ENCODE data around the gene LAMB3.

The LAMB3 gene

DNA sequence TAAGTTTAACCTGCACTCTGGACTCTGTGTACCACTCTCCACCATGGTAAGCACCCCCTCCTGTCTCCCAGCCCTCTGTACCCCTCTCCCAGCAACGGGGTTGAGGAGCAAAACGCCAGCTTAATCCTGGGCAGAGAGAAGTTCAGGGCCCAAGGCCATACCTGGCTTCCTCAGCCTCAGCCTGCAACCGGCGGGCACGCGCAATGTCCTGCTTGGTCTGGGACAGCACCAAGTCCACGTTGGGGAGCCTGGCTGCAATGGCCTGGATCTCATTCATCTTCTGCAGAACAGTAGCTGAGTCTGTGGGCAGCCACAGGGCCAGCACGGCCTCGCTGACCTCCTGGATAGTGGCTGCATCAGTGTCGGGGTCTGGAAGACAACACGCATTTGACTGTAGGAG, 33.9 kb downstream of the LAMB3 start:
- peaks cover 3% of the 10 kb centered on the region for H3K4me1 ChIP-seq (ENCODE audit: control insufficient read depth, insufficient read depth, low read length)
- WGBS, 2 experiments: 94 to 96% methylated on average over 11 of the region's 11 CpGs
- no peaks in the 10 kb centered on the region for H3K36me3 ChIP-seq (ENCODE audit: control insufficient read depth, insufficient read depth, low read length)
- no peaks in the 10 kb centered on the region for H3K9me3 ChIP-seq (ENCODE audit: control insufficient read depth, low read length)
- no peak overlapping the region for H3K4me3 ChIP-seq (ENCODE audit: insufficient read depth, low read depth, low read length)
- H3K27ac ChIP-seq (ENCODE audit: insufficient read depth, low read depth, low read length, poor library complexity, severe bottlenecking): no peak overlapping the region
- H3K27me3 ChIP-seq (ENCODE audit: control insufficient read depth, insufficient read depth, low read length, poor library complexity, severe bottlenecking): no peaks in the 10 kb centered on the region

DNA sequence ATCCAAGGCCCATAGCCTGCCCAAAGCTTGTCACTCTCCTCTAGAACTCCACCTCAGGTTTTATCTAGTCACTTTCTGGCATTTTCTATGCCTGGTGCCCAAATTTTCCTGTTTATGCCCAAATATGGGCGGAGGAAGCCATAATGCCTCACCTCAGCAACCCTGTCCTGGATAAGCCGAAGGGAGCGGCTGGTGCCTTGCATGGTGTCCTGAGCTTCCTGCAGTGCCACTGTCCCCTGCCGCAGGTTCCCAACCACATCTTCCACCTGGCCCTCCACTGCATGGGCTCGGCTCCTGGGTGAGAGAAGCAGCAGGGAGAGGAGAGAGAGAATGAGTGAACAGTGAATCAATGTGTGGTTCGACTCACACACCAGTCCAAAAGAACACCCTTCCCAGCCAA, 34.5 kb downstream of the LAMB3 start:
- Histone ChIP-seq H3K27ac (ENCODE audit: insufficient read depth, low read depth, low read length, poor library complexity, severe bottlenecking) (no peak overlapping the region), H3K27me3 (ENCODE audit: control insufficient read depth, insufficient read depth, low read length, poor library complexity, severe bottlenecking) (no peaks in the 10 kb centered on the region), H3K4me3 (ENCODE audit: insufficient read depth, low read depth, low read length) (no peak overlapping the region), H3K9me3 (ENCODE audit: control insufficient read depth, low read length) (no peaks in the 10 kb centered on the region), H3K36me3 (ENCODE audit: control insufficient read depth, insufficient read depth, low read length) (no peaks in the 10 kb centered on the region), H3K4me1 (ENCODE audit: control insufficient read depth, insufficient read depth, low read length) (no peaks in the 10 kb centered on the region)
- WGBS, 2 experiments: 87 to 91% methylated on average over 6 of the region's 6 CpGs

DNA sequence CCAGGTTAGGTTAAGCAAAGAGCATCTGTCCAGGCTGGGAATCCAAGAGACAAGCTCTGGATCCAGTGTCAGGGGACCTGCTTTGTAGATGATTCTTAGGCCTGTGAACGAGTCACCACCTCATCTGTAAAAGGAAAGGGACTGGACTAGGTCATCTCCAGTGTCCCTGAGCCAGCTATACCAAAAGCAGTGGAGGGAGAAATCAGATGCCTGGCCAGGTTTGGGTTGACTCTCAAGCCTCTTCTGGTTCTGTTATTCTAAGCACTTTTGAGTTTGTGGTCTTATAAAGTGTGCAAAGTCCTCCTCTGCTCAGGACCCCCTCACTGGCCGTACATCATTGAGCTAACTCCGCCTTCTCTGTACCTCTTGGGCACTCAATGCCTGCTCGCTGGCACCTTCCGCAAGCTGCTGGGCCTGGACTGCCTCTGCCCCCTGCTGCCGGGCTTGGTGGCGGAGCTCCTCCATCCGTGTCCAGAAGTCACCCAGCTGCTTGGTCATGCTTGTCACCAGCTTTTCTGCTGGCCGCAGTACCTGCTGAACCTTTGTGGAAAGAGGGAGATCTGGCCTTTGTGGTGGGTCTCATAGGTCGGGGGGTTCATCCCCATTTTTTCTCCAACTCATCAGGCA, 35.1 kb downstream of the LAMB3 start:
- Histone ChIP-seq H3K9me3 (ENCODE audit: control insufficient read depth, low read length) (no peaks in the 10 kb centered on the region), H3K27ac (ENCODE audit: insufficient read depth, low read depth, low read length, poor library complexity, severe bottlenecking) (no peak overlapping the region), H3K27me3 (ENCODE audit: control insufficient read depth, insufficient read depth, low read length, poor library complexity, severe bottlenecking) (no peaks in the 10 kb centered on the region), H3K4me1 (ENCODE audit: control insufficient read depth, insufficient read depth, low read length) (no peaks in the 10 kb centered on the region), H3K36me3 (ENCODE audit: control insufficient read depth, insufficient read depth, low read length) (no peaks in the 10 kb centered on the region), H3K4me3 (ENCODE audit: insufficient read depth, low read depth, low read length) (no peak overlapping the region)
- 94% methylated on average over 10 of the region's 10 CpGs for WGBS, 2 experiments

DNA sequence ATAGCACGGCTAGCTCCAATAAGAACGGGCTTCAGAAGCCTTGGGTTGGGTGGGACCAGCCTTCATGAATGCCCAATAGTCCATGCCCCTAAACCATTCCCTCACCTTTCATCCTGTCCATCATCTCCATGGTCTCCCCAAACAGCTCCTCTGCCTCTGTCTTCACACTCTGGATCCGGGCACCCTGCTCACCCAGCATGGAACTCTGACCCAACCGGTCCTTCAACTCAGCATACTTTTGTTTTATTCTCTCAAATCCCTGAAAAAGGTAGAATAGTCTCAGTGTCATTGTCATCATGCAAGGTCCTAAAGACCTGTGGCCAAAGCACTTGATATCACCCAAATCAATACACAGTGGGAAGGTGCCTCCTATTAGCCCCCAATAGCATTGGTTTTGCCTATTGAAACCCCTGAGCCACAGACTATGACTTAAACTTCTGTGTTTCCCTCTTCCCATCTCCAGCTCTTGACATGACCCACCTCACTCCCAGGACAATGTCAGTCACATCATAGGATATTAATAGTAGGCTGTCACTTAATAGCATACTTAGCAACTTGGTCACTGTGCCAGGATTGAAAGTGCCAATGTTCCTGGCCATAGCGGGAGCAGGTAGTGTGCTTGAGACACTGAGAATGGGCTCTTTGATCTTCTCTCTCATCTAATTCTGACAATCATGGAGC, 35.7 kb downstream of the LAMB3 start:
- Histone ChIP-seq H3K27me3 (ENCODE audit: control insufficient read depth, insufficient read depth, low read length, poor library complexity, severe bottlenecking) (no peaks in the 10 kb centered on the region), H3K4me1 (ENCODE audit: control insufficient read depth, insufficient read depth, low read length) (no peaks in the 10 kb centered on the region), H3K27ac (ENCODE audit: insufficient read depth, low read depth, low read length, poor library complexity, severe bottlenecking) (no peak overlapping the region), H3K9me3 (ENCODE audit: control insufficient read depth, low read length) (no peaks in the 10 kb centered on the region), H3K36me3 (ENCODE audit: control insufficient read depth, insufficient read depth, low read length) (no peaks in the 10 kb centered on the region), H3K4me3 (ENCODE audit: insufficient read depth, low read depth, low read length) (no peak overlapping the region)
- 94 to 95% methylated on average over 5 of the region's 5 CpGs for WGBS, 2 experiments

DNA sequence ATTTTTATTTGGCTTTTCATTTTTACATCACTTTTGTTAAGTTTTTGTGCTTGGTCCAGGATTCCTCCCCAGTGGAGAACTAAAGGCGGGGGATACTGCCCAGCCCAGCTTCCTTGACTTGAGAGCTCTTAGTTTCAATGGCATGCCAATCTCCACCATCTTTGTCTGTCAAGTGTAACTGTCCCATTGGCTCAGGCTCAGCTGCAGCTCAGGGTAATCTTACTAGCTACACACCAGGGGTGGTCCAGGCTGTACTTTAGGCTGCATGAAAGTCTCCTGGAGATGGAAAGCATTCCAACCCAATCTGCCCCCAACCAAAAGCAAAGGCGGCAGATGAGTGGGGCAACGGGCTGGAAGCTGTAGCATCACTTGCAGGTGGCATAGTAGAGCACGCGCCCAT, 37.3 kb downstream of the LAMB3 start:
- no peak overlapping the region for H3K27ac ChIP-seq (ENCODE audit: insufficient read depth, low read depth, low read length, poor library complexity, severe bottlenecking)
- WGBS, 2 experiments: 93 to 97% methylated on average over 5 of the region's 5 CpGs
- H3K27me3 ChIP-seq (ENCODE audit: control insufficient read depth, insufficient read depth, low read length, poor library complexity, severe bottlenecking): no peaks in the 10 kb centered on the region
- H3K9me3 ChIP-seq (ENCODE audit: control insufficient read depth, low read length): no peaks in the 10 kb centered on the region
- no peaks in the 10 kb centered on the region for H3K36me3 ChIP-seq (ENCODE audit: control insufficient read depth, insufficient read depth, low read length)
- no peak overlapping the region for H3K4me3 ChIP-seq (ENCODE audit: insufficient read depth, low read depth, low read length)
- no peaks in the 10 kb centered on the region for H3K4me1 ChIP-seq (ENCODE audit: control insufficient read depth, insufficient read depth, low read length)

DNA sequence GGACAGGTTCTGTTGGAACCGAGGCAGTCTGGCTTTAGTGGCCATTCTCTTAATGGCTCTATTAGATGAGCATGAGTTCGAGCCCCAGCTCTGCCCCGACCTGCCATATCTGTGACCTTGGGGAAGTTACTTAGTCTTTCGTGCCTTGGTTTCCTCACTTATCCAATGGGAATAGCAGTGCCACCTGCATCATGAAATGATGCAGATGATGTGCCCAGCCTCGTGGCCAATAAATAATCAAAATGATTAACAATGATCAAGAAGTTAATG, 38.1 kb downstream of the LAMB3 start:
- Histone ChIP-seq H3K27me3 (ENCODE audit: control insufficient read depth, insufficient read depth, low read length, poor library complexity, severe bottlenecking) (no peaks in the 10 kb centered on the region), H3K4me3 (ENCODE audit: insufficient read depth, low read depth, low read length) (no peak overlapping the region), H3K9me3 (ENCODE audit: control insufficient read depth, low read length) (no peaks in the 10 kb centered on the region), H3K36me3 (ENCODE audit: control insufficient read depth, insufficient read depth, low read length) (no peaks in the 10 kb centered on the region), H3K27ac (ENCODE audit: insufficient read depth, low read depth, low read length, poor library complexity, severe bottlenecking) (no peak overlapping the region), H3K4me1 (ENCODE audit: control insufficient read depth, insufficient read depth, low read length) (no peaks in the 10 kb centered on the region)
- WGBS, 2 experiments: 87 to 95% methylated on average over 4 to 5 of the region's 5 CpGs

DNA sequence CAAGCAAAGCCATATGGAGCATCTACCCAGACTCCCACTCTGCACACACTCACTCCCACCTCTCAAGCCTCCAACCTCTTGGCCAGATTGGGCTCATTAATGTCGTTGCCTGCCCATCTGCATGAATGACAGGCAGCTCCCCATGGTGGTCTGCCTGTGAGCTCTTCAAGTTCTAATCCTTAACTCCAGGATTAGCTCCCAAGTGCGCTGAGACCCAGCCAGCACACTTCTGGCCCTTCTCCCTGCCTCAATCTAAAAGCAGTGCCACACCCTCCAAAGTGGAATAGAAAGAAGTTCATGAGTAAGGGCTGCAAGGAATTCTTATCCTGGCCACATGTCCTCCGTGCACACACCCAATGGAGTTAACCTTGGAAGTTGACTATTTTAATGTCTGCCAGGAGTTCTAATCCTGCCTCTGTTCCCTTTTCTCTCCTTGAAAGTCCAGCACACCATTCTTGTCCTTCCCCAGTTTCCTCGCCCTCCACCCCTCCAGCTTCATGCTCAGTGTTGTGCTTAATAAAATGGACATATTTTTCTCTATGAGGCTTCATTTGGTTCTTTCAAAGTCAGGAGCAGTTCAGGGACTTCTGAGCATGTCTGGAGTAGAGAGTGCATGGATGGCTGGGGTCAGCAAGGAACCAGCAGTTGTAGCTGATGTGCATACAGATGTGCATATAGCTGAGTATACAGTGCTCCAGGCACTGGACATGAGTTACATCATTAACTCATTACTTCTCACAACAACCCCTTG, 38.6 kb downstream of the LAMB3 start:
- WGBS, 2 experiments: 90 to 93% methylated on average over 4 of the region's 4 CpGs
- Histone ChIP-seq H3K36me3 (ENCODE audit: control insufficient read depth, insufficient read depth, low read length) (no peaks in the 10 kb centered on the region), H3K9me3 (ENCODE audit: control insufficient read depth, low read length) (no peaks in the 10 kb centered on the region), H3K4me3 (ENCODE audit: insufficient read depth, low read depth, low read length) (no peak overlapping the region), H3K4me1 (ENCODE audit: control insufficient read depth, insufficient read depth, low read length) (no peaks in the 10 kb centered on the region), H3K27me3 (ENCODE audit: control insufficient read depth, insufficient read depth, low read length, poor library complexity, severe bottlenecking) (no peaks in the 10 kb centered on the region), H3K27ac (ENCODE audit: insufficient read depth, low read depth, low read length, poor library complexity, severe bottlenecking) (no peak overlapping the region)

DNA sequence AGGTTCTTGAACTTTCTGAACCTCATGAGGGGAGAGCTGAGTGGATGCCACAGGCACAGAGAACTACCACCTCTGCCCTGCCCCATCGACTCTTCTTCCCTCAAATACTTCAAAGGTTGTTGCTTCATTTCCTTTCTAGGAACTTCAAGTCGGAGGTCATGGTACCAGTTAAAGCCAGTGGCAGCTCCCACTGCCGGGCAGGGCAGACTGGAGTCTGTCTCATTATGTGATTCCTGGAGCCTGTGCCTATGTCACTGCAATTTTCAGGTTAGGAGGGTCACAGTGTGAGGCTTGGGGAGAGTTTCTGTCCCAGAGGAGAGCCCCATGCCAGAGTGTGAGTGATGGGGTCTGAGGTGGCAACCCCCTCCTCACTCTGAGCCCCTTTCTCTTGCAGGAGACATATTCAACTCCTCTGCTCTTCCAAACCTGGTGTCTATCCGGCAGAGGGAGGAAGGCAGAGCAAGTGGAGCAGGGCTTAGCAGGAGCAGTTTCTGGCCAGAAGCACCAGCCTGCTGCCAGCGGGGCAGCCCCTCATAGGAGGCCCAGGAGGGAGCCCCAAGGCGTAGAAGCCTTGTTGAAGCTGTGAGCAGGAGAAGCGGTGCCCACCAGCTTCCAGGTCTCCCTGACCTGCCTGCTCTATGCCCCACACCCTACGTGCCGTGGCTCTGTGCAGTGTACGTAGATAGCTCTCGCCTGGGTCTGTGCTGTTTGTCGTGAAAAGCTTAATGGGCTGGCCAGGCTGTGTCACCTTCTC, 39.4 kb downstream of the LAMB3 start:
- Histone ChIP-seq H3K27ac (ENCODE audit: insufficient read depth, low read depth, low read length, poor library complexity, severe bottlenecking) (no peak overlapping the region), H3K36me3 (ENCODE audit: control insufficient read depth, insufficient read depth, low read length) (no peaks in the 10 kb centered on the region), H3K4me3 (ENCODE audit: insufficient read depth, low read depth, low read length) (no peak overlapping the region), H3K27me3 (ENCODE audit: control insufficient read depth, insufficient read depth, low read length, poor library complexity, severe bottlenecking) (no peaks in the 10 kb centered on the region), H3K4me1 (ENCODE audit: control insufficient read depth, insufficient read depth, low read length) (no peaks in the 10 kb centered on the region), H3K9me3 (ENCODE audit: control insufficient read depth, low read length) (no peaks in the 10 kb centered on the region)
- 85 to 87% methylated on average over 12 of the region's 12 CpGs for WGBS, 2 experiments

DNA sequence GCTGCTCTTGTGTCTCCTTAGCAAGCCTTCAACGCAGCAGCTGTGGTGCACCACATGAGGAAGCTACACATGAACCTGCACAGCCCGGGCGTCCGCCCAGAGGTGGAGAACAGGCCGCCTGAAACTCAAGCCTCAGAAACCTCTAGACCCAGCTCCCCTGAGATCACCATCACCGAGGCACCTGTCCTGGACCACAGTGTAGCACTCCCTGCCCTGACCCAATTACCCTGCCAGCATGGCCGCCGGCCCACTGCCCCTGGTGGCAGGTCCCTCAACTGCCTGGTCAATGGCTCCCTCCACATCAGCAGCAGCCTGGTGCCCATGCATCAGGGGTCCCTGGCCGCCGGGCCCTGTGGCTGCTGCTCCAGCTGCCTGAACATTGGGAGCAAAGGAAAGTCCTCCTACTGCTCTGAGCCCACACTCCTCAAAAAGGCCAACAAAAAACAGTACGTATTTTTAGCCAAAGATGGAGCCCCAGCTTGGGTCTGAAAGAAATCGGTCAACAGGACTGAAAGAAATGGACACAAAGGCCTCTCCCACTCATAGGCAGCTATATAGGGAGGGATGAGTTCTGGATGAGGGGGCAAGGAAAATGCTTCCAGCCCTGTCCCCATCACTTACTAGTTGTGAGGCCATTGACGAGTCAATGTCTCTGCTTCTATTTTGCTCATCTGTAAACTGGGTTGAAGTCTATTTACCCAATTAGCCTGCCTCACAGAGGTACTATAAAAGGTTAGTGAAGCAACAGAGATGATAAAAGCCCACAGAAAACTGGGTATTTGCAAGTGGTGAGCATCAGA, 40.3 kb downstream of the LAMB3 start:
- WGBS, 2 experiments: 87 to 88% methylated on average over 13 of the region's 13 CpGs
- no peaks in the 10 kb centered on the region for H3K27me3 ChIP-seq (ENCODE audit: control insufficient read depth, insufficient read depth, low read length, poor library complexity, severe bottlenecking)
- no peaks in the 10 kb centered on the region for H3K4me1 ChIP-seq (ENCODE audit: control insufficient read depth, insufficient read depth, low read length)
- no peak overlapping the region for H3K4me3 ChIP-seq (ENCODE audit: insufficient read depth, low read depth, low read length)
- H3K36me3 ChIP-seq (ENCODE audit: control insufficient read depth, insufficient read depth, low read length): no peaks in the 10 kb centered on the region
- H3K9me3 ChIP-seq (ENCODE audit: control insufficient read depth, low read length): no peaks in the 10 kb centered on the region
- no peak overlapping the region for H3K27ac ChIP-seq (ENCODE audit: insufficient read depth, low read depth, low read length, poor library complexity, severe bottlenecking)

DNA sequence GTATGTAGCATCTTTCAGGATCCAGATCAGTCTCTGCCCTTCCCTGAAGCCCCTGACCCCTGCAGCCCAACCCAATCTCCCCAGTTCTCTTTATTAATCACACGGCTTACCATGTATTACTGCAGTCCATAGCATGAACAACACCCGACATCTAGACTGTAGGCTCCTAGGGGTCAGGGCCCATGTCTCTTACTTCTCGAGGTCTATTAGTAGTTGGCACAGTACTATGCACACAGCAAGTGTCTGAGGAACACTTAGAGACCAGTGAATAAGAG, 41.7 kb downstream of the LAMB3 start:
- H3K4me3 ChIP-seq (ENCODE audit: insufficient read depth, low read depth, low read length): no peak overlapping the region
- no peaks in the 10 kb centered on the region for H3K9me3 ChIP-seq (ENCODE audit: control insufficient read depth, low read length)
- no peaks in the 10 kb centered on the region for H3K4me1 ChIP-seq (ENCODE audit: control insufficient read depth, insufficient read depth, low read length)
- H3K36me3 ChIP-seq (ENCODE audit: control insufficient read depth, insufficient read depth, low read length): peaks cover 5% of the 10 kb centered on the region
- H3K27me3 ChIP-seq (ENCODE audit: control insufficient read depth, insufficient read depth, low read length, poor library complexity, severe bottlenecking): no peaks in the 10 kb centered on the region
- WGBS, 2 experiments: 89 to 90% methylated on average over 3 of the region's 3 CpGs
- H3K27ac ChIP-seq (ENCODE audit: insufficient read depth, low read depth, low read length, poor library complexity, severe bottlenecking): no peak overlapping the region
